ENCODE data around the gene STARD5.
"Not testable (repeated sequence)": the region's sequence is repeated elsewhere in the genome, so short reads cannot be mapped to it uniquely, and the experiment has no call there.

Gene STARD5

DNA sequence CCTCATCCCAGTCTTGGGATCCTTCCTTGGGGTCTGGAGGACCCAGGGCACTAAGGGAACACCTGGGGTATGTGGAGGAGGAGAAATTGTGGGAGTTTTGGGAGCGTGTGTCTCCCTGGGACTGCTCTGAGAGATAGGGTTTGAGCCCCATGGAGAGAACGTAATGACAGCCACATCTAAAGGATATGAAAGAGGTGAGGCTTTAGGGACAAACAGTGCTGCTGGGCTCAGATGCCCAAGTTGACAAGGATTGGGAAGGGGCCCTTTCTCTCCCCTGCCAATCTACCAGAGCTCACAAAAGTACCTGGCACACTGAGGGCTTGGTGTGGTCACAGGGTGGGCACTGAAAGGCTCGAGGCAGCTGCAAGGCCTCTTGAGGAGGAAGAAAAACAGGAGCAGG is 13.3 kb upstream of the STARD5 start:
- no peak for DNase-seq (ENCODE audit: low spot score)

DNA sequence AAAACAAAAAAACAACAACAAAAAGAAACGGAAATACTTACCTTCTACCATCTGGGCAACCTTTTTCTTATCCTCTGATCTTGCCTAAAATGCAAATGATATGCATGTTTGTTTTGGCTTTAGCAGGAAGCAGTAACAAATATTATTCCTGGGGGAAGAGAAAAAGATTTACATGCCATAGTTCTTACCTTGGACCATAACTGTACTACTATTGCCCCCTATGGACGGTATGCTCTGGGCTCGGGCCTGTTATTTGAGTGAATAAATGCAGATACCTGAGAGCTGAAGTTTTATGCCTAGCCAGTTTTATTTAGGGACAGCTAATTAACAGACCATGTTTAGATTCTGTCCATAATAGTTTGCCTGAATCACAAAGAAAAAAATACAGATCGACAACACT is 12.6 kb upstream of the STARD5 start:
- DNase-seq (ENCODE audit: low spot score) = peak; percentile 13

DNA sequence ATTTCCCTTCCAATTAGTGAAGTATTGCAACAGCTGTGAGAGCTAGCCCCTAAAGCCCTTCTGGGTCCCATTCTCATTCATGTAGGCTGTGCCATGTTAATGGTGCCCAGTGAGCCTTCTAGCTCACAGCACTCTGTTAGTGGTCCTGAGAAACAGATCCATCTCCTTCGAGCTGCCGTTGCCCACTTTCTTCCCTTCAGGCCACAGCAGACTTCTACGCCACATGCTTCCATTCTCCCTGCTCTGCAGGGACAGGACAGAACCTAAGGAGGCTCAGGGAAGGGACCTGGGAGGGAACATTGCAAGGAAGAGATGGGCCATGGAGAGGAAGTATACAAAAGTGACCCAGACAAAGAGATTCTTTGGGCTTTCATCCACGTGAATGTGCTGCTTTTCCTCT is 11.7 kb upstream of the STARD5 start:
- no peak for DNase-seq (ENCODE audit: low spot score)

DNA sequence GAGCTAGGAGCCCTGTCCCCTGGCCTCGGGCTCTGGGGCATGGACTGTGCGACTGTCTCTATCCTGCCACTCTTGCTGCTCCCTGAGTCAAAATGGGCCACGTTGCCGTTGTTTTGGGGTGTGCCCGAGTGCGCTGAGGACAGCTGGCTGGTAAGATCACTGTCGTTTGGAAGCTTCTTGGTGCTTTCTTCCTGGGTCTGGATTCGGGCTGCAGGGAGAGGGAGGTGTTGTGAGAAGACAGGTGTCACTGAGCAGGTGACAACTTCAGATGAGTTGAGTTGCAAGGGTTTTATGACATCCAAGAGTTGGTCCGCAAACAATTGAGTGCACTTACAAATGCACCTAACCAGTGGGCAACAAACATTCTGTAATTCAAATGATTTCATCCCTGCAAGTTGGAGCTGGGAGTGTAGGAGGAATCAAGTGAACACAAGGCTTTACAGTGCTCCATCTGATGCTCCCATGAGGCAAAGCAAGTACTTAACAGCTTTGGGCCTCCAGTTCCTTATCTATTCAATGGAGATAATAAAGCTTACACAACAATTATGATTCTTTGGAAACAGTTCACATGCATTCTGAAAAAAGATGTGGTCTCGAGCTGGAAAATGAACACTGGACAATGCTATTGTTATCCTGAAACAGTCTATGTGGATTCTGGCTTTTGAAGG is 11.0 kb upstream of the STARD5 start:
- DNase-seq (ENCODE audit: low spot score) = no peak

DNA sequence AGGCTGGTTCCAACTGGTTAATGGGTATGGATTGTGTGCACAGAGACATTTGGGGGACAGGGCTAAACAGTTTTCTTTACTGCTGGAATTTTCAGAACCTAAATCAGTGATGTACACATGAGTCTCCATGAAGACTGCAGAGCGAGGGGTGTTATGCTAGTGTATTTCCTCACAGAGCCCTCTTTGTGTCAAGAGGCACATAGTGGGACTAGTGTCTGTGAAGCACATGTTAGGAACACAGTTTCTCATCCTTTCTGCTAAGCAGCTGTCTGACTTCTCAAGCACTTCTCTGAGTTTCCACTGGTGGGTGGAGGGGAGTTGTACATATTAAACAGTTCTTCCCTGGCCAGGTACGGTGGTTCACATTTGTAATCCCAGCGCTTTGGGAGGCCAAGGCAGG is 9.4 kb upstream of the STARD5 start:
- DNase-seq (ENCODE audit: low spot score) = no peak

DNA sequence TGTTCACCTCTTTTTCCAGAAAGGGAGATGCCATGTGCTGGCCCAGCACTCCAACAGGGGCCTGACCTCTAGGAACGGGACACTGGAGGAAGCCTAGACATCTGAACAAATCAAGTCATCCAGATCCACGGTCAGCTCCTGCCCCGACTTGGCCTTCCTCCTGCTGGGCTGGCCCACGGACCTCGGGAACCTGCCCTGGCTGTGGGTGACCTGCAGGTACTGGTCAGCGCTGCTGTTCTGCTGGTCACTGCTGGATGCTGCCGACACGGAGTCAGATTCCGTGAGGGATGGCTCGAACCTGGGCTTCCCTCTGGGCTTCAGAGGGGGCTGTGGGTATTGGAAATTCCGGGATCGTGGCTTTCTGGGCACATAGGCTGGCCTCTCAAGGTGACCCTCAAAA is 8.4 kb upstream of the STARD5 start:
- DNase-seq (ENCODE audit: low spot score) = no peak

DNA sequence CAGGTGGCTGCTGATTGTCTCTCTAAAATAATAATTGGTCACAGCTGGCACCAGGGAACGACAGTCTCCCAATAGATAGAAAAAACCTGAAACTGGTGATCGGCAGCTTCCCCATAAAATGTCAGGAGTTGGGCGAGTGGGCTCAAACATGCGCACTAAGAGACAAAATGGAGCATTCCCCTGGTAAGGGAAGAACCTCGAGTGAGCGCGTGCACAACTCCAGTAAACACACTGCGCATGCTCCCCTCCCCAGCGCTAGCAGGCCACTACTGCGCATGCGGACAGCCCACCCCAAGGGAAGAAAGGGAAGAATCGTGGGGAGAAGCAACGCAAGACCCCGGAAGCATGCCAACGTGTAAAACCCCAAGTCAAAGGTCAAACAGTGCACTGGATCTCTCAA is 7.7 kb upstream of the STARD5 start:
- DNase-seq (ENCODE audit: low spot score) = no peak

DNA sequence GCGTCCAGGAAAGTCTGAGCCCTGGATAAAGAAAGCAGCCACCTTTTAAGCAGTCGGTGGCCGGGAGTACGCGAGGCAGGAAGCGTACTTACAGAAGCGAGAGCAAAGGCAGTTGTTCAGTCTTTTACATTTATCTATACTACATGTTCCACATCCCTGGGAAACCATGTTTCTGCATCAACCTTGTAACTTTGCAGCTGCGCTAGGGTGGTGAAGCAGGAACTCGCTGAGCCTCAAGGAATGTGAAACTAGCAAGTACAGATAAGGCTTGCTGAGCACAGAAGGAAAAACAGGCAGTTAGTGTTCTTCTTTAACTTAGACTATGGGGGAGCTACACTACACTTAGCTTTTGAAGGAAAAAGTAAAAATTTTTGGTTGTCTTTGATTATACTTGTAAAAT is 7.2 kb upstream of the STARD5 start:
- not testable (repeated sequence) for DNase-seq (ENCODE audit: low spot score)

DNA sequence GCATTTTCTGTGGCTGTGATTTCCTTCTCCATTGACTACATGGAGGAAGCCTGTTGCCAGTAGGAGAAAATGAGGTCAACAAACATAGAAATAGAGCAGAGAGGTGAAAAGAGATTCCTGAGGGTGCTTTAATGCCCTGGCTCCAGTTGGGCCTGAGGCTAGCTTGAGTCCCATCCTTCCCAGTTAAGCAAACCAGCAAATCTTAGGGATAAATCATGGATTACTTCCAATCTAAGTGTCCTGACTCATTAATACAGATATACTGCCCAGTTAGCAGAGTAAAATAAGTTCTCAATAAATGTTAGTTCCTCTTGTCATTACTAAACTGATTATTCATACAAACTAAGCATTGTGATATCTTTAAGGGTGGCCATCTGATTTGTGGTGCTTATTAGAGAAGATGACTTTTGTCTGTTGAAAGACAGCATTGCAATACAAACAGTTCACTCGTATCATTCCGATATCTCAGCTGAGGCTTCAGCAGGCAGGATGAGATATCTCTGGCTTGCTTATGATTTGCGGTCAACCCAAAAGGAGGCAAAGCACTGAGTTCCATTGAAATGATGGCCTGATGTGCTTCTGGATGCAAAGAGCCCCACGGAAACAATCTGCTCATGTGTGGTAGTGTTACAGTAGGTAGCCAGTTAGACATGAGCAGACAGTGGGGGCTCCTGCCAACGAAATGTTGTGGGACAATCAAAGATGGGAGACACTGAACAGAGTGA is 6.6 kb upstream of the STARD5 start:
- DNase-seq (ENCODE audit: low spot score) = no peak

DNA sequence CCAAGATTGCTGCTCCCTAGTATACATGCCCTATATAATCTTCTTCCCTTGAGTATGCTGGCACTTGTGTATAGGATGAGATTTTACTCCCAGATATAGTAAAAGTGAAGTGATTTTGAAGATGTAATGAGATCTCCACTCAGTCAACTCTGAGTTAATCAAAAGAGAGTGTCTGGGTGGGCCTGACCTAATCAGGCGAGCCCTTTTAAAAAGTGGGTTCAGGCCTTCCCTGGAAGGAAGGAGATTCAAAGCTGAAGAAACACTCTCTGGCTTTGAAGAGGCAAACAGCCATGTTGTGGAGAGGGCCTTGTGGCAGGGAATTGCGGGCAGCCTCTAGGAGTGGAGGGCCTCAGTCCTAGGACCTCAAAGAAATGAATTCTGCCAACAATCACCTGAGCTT is 5.5 kb upstream of the STARD5 start:
- DNase-seq (ENCODE audit: low spot score) = no peak

DNA sequence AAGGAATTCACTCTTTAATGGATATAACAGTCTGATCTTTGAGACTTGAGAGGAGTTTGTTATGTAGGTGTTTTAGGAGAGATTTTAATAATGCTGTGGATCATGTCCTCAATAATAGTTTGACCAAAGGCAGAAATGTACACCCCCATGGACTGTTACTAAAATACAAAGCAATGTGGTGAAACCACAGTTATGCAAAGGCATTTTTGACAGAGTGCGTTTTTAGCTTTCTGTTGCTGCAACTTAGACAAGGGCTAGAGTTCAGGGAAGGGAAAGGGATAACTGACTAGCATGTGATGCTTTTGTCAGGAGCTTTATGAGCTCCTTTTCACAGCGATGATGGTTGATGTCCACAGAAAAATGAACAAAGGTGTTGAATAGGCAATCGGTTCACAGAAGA is 3.6 kb upstream of the STARD5 start:
- peak; percentile 39 for DNase-seq (ENCODE audit: low spot score)

DNA sequence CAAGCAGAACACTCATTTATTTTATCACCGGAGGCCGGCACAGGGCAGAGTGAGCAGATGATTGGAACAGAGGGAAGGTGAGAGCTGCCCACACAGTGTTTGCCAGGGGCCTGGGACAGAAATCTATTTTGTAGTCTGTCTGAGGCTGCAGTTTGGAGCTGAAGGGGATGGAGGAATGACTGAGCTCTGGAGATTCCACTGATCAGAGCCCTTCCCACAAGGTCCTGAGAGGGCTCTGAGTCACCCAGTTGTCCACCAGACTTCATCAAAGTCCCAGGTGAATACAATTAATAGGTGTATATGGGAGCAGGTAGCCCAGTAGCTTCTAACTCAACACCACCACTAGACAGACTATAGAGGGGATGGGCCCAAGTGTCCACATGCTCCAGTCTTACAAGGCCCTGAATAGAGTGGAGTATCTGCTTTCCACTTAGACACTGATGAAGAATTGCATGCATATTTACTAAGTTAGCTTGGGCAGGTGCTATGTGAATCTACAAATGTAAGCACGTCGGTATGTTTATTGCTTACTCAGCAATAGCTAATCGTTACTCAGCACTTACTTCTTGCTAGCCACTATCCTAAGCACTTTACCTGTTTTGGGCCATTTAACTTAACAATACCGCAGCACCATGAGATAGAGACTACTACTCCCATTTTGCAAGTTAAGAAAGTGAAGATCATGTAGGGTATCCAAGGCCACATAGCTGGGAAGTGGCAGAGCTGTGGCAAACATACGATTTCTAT is 2.7 kb upstream of the STARD5 start:
- peak; percentile 23 for DNase-seq (ENCODE audit: low spot score)

DNA sequence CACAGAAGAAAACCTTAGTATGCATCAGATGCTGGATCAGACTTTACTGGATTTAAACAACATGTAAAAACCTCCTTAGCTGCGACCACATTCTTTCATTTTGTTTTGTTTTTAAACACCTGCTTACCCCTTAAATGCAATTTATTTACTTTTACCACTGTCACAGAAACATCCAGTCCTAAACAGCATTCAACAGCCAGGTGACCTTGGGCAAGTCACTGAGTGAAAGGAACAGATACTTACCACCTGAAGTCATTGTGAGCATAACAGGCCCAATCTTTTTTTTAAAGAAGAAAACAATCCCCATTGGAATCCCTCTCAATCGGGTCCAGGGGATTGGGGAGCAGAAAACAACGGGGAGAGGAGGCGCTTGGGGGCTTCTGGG is 390 bp downstream of the STARD5 start:
- no peak for DNase-seq (ENCODE audit: low spot score)

DNA sequence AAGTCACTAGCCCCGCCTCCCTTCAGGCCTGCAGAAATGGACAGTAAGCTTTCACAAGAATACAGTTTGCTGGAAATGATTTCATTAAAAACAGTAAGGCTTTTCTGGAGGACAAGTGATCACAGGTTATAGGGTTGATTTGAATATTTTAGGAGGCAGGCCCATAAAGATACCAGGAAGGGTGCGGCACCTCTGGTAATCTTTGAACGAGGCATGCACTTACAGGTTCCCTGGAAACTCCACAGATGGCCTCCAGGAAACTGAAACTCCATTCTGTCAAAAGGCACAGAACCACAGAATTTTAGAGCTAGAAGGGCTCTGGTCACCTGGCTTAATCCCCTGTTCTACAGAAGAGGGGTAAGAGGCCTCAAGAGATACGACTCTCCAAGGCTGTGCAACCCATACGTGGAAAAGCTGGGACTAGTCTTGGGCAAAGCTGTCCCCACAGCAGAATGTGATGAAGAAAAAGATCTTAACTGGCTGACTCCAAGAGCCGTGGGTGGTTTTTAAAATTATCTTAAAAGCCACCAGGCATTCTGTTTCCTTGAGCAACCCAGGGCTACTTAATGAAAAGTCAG is 1.2 kb downstream of the STARD5 start:
- DNase-seq (ENCODE audit: low spot score) = no peak

DNA sequence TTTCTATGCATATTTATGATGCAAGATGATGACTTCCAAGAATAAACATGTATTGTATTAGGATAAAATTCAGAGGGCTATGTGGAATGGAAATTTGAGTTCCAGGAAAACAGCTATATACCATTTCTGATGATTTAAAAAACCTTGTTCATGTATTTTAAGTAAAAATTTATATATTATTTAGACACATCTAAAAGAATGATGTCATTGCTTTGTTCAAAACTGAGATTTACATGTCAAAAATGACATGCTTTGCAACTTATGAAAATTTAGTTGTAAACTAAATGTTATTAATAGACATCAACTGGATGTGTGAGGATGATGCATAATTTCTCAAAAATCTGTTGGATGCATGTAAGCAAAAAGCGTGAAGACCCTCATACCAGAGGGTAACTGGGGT is 2.3 kb downstream of the STARD5 start:
- DNase-seq (ENCODE audit: low spot score) = no peak

DNA sequence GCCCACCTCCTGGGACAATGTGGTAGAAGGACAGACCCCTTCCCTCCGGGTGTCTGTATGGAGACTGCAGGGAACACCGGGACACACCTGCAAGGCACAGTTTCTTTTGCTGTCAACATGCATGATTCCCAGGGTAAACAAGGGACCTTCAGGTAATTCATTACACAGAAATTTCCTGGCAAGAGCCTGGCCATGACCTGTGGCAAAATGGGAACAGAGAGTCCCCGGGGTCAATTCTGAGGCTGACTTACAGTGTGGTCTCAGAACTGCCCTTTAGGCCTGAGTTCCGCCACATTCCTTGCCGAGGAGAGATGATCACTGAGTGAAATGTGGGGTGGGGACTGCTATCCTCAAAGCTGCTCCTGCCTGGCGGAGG is 6.3 kb downstream of the STARD5 start:
- no peak for DNase-seq (ENCODE audit: low spot score)

DNA sequence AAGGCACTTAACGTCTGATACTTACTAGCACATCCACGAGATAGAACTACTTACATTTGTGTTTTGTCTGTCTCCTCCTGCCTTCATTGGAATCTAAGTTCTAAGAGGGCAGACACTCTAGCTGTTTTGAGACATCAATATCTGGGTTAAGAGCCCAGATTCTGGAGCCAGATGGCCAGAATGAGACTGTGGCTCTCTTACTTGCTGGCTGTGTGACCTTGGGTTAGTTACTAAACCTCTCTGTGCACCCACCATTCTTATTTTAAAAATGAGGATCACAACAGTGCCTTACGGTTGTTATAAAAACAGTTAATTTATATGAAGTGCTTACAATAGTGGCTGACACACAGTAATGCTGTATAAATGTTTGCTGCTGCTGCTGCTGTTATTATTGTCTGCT is 7.7 kb downstream of the STARD5 start:
- DNase-seq (ENCODE audit: low spot score) = no peak

DNA sequence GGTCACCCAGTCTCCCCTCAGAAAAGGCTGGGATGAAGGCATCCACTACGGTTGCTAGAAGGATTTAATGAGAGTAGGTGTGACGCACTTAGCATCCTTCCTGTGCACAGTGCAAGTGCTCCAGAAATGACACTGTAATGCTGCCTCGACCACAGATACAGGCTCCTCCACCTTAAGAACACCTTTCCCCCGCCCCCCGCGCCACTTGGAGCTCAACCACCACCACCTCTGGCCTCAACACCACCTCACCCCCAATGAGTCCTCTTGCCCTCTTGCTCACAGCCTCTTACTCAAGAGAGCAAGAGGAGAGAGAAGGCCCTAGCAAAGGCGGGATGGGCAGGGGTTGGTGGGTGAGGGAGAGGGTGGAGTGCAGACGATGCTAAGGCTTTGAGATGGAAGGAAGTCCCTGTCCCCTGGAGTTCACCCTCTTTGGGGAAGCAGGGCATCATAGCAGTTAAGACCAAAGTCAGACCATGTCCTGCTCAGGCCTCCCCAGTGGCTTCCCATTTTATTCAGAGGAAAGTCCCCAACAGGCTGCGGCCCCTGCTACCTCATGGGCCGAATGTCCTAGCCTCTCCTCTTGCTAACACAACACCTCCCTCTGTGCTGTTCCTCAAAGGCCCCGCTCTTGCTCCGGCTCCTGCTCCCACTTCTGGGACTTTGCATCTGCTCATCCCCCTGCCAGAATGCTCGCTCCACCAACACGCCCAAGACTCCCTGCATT is 8.3 kb downstream of the STARD5 start:
- DNase-seq (ENCODE audit: low spot score) = no peak

DNA sequence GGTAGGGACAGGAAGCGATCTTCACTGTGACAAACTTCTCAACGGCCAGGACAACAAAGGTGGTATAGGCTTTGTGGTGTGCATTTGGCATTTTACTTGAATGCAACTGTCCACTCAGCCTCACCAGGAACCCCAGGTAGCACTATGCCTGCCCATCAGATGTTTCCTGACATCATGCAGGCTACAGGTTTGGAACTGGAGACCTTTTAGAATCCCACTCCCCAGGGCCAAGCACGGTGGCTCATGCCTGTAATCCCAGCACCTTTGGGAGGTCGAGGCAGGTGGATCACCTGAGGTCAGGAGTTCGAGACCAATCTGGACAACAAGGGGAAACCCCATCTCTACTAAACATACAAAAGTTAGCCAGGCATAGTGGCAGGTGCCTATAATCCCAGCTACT is 9.6 kb downstream of the STARD5 start:
- DNase-seq (ENCODE audit: low spot score) = no peak

DNA sequence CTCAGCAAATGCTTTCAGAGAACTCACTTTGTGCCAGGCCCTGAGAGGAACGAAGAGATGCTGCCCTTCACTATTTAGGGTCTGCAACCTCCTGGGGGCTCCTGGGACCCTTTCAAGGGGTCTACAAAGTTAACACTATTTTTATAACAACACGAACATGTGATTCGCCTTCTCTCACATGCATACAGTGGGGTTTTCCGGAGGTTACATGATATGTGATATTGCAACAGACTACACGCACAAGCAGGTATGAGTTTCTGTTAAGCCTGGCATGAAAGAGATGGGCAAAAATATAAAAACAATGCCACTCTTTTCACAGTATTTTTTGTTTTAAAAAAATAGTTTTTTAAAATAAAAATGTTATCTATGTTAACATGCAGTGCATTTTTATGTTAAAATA is 10.3 kb downstream of the STARD5 start:
- no peak for DNase-seq (ENCODE audit: low spot score)

DNA sequence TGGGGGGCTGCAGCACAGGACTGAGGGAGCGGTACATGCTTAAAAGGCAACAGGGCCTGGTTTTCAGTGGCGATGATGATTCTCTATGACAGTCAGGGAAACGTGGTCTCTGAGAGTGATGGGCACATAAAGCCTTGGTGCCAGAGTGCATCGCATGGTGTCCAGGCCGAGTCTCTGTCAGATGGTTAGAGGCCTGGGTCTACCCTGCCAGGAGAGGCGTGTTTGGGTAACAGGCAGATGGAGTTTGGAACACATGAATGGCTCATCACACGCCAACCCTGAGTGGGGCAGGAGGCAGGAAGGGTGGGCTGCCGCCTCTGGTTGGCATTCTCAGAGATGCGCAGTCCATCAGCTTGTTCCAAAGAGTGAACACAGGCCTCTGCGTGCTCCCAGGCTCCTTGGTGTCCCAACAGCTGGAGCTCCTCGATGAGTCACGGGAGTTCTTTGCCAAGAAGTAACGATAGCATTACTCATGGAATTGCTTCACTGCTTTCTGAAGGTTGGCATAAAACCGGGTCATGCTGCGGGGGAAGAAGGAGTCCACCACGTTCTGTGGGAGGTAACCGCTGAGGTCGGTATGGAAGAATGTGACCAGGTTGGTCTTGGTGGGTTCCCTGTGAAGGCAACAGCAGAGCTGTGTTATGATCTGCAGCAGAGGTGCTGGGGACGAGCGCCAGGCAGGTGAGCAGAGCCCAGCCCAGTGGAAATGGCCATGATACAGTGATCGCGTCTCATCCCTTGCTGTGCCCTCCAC is 11.0 kb downstream of the STARD5 start:
- DNase-seq (ENCODE audit: low spot score) = peak; percentile 99

All from kidney tubule cell (primary cell).